ENCODE data around the gene KLHDC8A.
"Not testable (repeated sequence)": the region's sequence is repeated elsewhere in the genome, so short reads cannot be mapped to it uniquely, and the experiment has no call there.

Gene KLHDC8A

GRCh38 chr1:205376739-205377138 lies 20.0 kb upstream of the KLHDC8A start:
- Mint-ChIP-seq H3K4me3 (no peak overlapping the region), H3K9me3 (ENCODE audit: low read depth) (no peaks in the 10 kb centered on the region), H3K27me3 (peaks cover 10% of the 10 kb centered on the region), H3K27ac (no peak overlapping the region), H3K4me1 (ENCODE audit: low read depth) (peaks cover 18% of the 10 kb centered on the region), H3K36me3 (peaks cover 2% of the 10 kb centered on the region)

- peaks cover 18% of the 10 kb centered on the region for H3K4me1 Mint-ChIP-seq (ENCODE audit: low read depth)
Observed at GRCh38 chr1:205375835-205376545, 19.3 kb upstream of the KLHDC8A start.

GRCh38 chr1:205374210-205375078 lies 17.7 kb upstream of the KLHDC8A start:
- H3K27me3 Mint-ChIP-seq, result peaks cover 6% of the 10 kb centered on the region
- peaks cover 2% of the 10 kb centered on the region for H3K36me3 Mint-ChIP-seq
- no peak overlapping the region for H3K4me3 Mint-ChIP-seq
- no peaks in the 10 kb centered on the region for H3K9me3 Mint-ChIP-seq (ENCODE audit: low read depth)
- H3K4me1 Mint-ChIP-seq (ENCODE audit: low read depth), result peaks cover 18% of the 10 kb centered on the region
- H3K27ac Mint-ChIP-seq, result no peak overlapping the region

More at GRCh38 chr1:205375835-205376545, 19.3 kb upstream of the KLHDC8A start:
- Mint-ChIP-seq H3K36me3 (peaks cover 2% of the 10 kb centered on the region), H3K27ac (no peak overlapping the region), H3K4me3 (no peak overlapping the region), H3K9me3 (ENCODE audit: low read depth) (no peaks in the 10 kb centered on the region), H3K27me3 (peaks cover 8% of the 10 kb centered on the region)

- Mint-ChIP-seq H3K4me1 (ENCODE audit: low read depth) (peaks cover 18% of the 10 kb centered on the region), H3K27me3 (peaks cover 3% of the 10 kb centered on the region), H3K4me3 (no peak overlapping the region), H3K27ac (no peak overlapping the region), H3K9me3 (ENCODE audit: low read depth) (no peaks in the 10 kb centered on the region), H3K36me3 (no peaks in the 10 kb centered on the region)
Observed at GRCh38 chr1:205373798-205374175, 17.1 kb upstream of the KLHDC8A start.

- Mint-ChIP-seq H3K36me3 (no peaks in the 10 kb centered on the region), H3K9me3 (ENCODE audit: low read depth) (no peaks in the 10 kb centered on the region), H3K27ac (no peak overlapping the region), H3K4me1 (ENCODE audit: low read depth) (peaks cover 18% of the 10 kb centered on the region), H3K4me3 (no peak overlapping the region), H3K27me3 (peaks cover 3% of the 10 kb centered on the region)
Observed at GRCh38 chr1:205373022-205373797, 16.5 kb upstream of the KLHDC8A start.

GRCh38 chr1:205371871-205372660 lies 15.3 kb upstream of the KLHDC8A start:
- H3K36me3 Mint-ChIP-seq, result no peaks in the 10 kb centered on the region
- no peaks in the 10 kb centered on the region for H3K9me3 Mint-ChIP-seq (ENCODE audit: low read depth)
- peaks cover 18% of the 10 kb centered on the region for H3K4me1 Mint-ChIP-seq (ENCODE audit: low read depth)
- H3K27me3 Mint-ChIP-seq, result peaks cover 2% of the 10 kb centered on the region
- no peak overlapping the region for H3K4me3 Mint-ChIP-seq
- H3K27ac Mint-ChIP-seq, result no peak overlapping the region

- no peaks in the 10 kb centered on the region for H3K36me3 Mint-ChIP-seq
- peaks cover 16% of the 10 kb centered on the region for H3K4me1 Mint-ChIP-seq (ENCODE audit: low read depth)
- peaks cover 4% of the 10 kb centered on the region for H3K27me3 Mint-ChIP-seq
- H3K4me3 Mint-ChIP-seq, result no peak overlapping the region
- no peak overlapping the region for H3K27ac Mint-ChIP-seq
- no peaks in the 10 kb centered on the region for H3K9me3 Mint-ChIP-seq (ENCODE audit: low read depth)
Observed at GRCh38 chr1:205370780-205371179, 14.1 kb upstream of the KLHDC8A start.

GRCh38 chr1:205369701-205370123 lies 13.0 kb upstream of the KLHDC8A start:
- H3K4me1 Mint-ChIP-seq (ENCODE audit: low read depth), result peaks cover 13% of the 10 kb centered on the region
- H3K36me3 Mint-ChIP-seq, result no peaks in the 10 kb centered on the region
- no peaks in the 10 kb centered on the region for H3K9me3 Mint-ChIP-seq (ENCODE audit: low read depth)
- no peak overlapping the region for H3K4me3 Mint-ChIP-seq
- H3K27ac Mint-ChIP-seq, result no peak overlapping the region
- peaks cover 4% of the 10 kb centered on the region for H3K27me3 Mint-ChIP-seq

GRCh38 chr1:205368478-205368877 lies 11.8 kb upstream of the KLHDC8A start:
- no peak overlapping the region for H3K4me3 Mint-ChIP-seq
- H3K36me3 Mint-ChIP-seq, result no peaks in the 10 kb centered on the region
- peaks cover 2% of the 10 kb centered on the region for H3K4me1 Mint-ChIP-seq (ENCODE audit: low read depth)
- no peaks in the 10 kb centered on the region for H3K9me3 Mint-ChIP-seq (ENCODE audit: low read depth)
- H3K27me3 Mint-ChIP-seq, result peaks cover 2% of the 10 kb centered on the region
- H3K27ac Mint-ChIP-seq, result no peak overlapping the region

- Mint-ChIP-seq H3K4me3 (no peak overlapping the region), H3K27ac (no peak overlapping the region), H3K36me3 (no peaks in the 10 kb centered on the region), H3K4me1 (ENCODE audit: low read depth) (no peaks in the 10 kb centered on the region), H3K9me3 (ENCODE audit: low read depth) (no peaks in the 10 kb centered on the region), H3K27me3 (peaks cover 2% of the 10 kb centered on the region)
Observed at GRCh38 chr1:205365945-205366463, 9.3 kb upstream of the KLHDC8A start.

GRCh38 chr1:205365086-205365485 lies 8.4 kb upstream of the KLHDC8A start:
- not testable (repeated sequence) for H3K27me3 Mint-ChIP-seq; H3K4me1 Mint-ChIP-seq (ENCODE audit: low read depth); H3K4me3 Mint-ChIP-seq; H3K36me3 Mint-ChIP-seq; H3K27ac Mint-ChIP-seq; H3K9me3 Mint-ChIP-seq (ENCODE audit: low read depth)

- H3K4me3 Mint-ChIP-seq, result no peak overlapping the region
- peaks cover 7% of the 10 kb centered on the region for H3K27me3 Mint-ChIP-seq
- H3K9me3 Mint-ChIP-seq (ENCODE audit: low read depth), result no peaks in the 10 kb centered on the region
- H3K4me1 Mint-ChIP-seq (ENCODE audit: low read depth), result no peaks in the 10 kb centered on the region
- no peaks in the 10 kb centered on the region for H3K36me3 Mint-ChIP-seq
- H3K27ac Mint-ChIP-seq, result no peak overlapping the region
Observed at GRCh38 chr1:205360891-205361290, 4.2 kb upstream of the KLHDC8A start.

- H3K27me3 Mint-ChIP-seq, result peaks cover 10% of the 10 kb centered on the region
- H3K9me3 Mint-ChIP-seq (ENCODE audit: low read depth), result no peaks in the 10 kb centered on the region
- H3K4me1 Mint-ChIP-seq (ENCODE audit: low read depth), result no peaks in the 10 kb centered on the region
- H3K27ac Mint-ChIP-seq, result no peak overlapping the region
- H3K36me3 Mint-ChIP-seq, result no peaks in the 10 kb centered on the region
- H3K4me3 Mint-ChIP-seq, result no peak overlapping the region
Observed at GRCh38 chr1:205359771-205360565, 3.2 kb upstream of the KLHDC8A start.
